Fibroblast of the aortic adventitia (primary cell): Measurements from ENCODE around the gene GRB10. TPM values are rescaled to one million over a fixed set of nuclear protein-coding genes. Genes with fewer than 3 reads are reported as not detected.

Experiments
- DNase-seq: peaks from one replicate; pipeline ENCODE4 v3.0.0-alpha.2; 2010; ENCODE audit warnings: low read depth
- H3K4me3 ChIP-seq: 2 replicates; pipeline ENCODE4 v1.5.1; 2011; ENCODE audit warnings: low read depth, mild to moderate bottlenecking, control low read depth, low read length, moderate library complexity
- total RNA-seq: library from RNA; depleted of rRNA; stranded (reverse); fragments of >200 nt; gene quantifications from 2 replicates; pipeline ENCODE4 v1.2.3, GENCODE V29; 2012; ENCODE audit warnings: low replicate concordance
- TF ChIP-seq, protein P1 (sequence below): IDR thresholded peaks from 2 replicates; pipeline ENCODE4 v1.5.1; 2011; ENCODE audit warnings: mild to moderate bottlenecking, low read length, control low read depth, inconsistent platforms; ENCODE audit not compliant: insufficient read depth

Gene GRB10
- total RNA-seq, 1 donor: 39.1 TPM

DNA sequence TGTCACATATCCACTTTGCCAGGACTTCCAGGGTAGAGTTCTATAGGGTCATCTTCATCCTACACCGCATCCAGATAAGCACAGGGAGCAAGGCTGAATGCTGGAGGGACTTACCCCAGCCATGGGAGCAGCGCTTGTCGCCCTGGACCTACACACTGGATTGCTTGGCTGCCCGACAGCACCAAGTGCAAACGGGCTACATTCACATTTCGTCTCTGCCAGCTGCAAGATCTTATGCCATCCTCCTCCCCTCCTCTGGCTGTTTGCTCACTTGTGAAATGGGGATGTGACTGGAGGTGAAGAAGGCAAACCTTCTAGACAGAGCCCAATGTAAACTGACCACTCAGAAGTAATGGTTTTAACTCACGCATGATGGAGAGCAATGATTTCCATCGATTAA lies 218.5 kb downstream of the GRB10 start:
- TF ChIP-seq, protein P1, sequence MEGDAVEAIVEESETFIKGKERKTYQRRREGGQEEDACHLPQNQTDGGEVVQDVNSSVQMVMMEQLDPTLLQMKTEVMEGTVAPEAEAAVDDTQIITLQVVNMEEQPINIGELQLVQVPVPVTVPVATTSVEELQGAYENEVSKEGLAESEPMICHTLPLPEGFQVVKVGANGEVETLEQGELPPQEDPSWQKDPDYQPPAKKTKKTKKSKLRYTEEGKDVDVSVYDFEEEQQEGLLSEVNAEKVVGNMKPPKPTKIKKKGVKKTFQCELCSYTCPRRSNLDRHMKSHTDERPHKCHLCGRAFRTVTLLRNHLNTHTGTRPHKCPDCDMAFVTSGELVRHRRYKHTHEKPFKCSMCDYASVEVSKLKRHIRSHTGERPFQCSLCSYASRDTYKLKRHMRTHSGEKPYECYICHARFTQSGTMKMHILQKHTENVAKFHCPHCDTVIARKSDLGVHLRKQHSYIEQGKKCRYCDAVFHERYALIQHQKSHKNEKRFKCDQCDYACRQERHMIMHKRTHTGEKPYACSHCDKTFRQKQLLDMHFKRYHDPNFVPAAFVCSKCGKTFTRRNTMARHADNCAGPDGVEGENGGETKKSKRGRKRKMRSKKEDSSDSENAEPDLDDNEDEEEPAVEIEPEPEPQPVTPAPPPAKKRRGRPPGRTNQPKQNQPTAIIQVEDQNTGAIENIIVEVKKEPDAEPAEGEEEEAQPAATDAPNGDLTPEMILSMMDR: no peak
- no peak for DNase-seq
- no peak overlapping the region for H3K4me3 ChIP-seq

DNA sequence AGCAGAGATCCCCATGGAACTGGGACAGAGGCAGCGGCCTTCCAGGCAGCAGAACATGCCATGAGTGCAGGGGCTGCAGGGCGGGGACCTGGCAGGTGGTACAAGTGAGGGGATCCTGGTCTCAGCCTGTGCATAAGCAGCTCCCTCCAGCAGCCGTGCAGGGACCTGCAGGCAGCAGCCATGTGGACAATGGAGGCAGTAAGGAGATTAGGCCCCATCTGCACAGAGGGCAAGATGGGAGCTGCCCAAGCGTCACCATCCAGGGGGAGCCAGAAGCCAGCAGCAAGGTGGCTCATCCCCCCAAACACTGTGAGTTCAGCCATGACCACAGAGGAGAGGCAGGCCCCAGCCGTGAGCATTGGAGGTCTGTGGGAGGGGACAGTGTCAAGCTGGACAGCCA lies 220.6 kb downstream of the GRB10 start:
- no peak overlapping the region for H3K4me3 ChIP-seq
- DNase-seq: no peak
- TF ChIP-seq, protein P1: no peak

GRCh38 chr7:50560865-50561351 lies 221.8 kb downstream of the GRB10 start:
- DNase-seq: no peak
- H3K4me3 ChIP-seq: no peak overlapping the region
- TF ChIP-seq, protein P1: no peak

GRCh38 chr7:50559881-50560280 lies 222.8 kb downstream of the GRB10 start:
- DNase-seq: no peak

GRCh38 chr7:50558294-50559053 lies 224.2 kb downstream of the GRB10 start:
- DNase-seq: peak; percentile 26
- H3K4me3 ChIP-seq: no peak overlapping the region

More at GRCh38 chr7:50559881-50560280, 222.8 kb downstream of the GRB10 start:
- TF ChIP-seq, protein P1: no peak
- no peak overlapping the region for H3K4me3 ChIP-seq

GRCh38 chr7:50557099-50557498 lies 225.6 kb downstream of the GRB10 start:
- no peak for DNase-seq
- no peak overlapping the region for H3K4me3 ChIP-seq
- TF ChIP-seq, protein P1: no peak

More at GRCh38 chr7:50558294-50559053, 224.2 kb downstream of the GRB10 start:
- TF ChIP-seq, protein P1: no peak
